H9 (cell line): Measurements from ENCODE around the gene INTS4. TPM values are rescaled to one million over a fixed set of nuclear protein-coding genes. Genes with fewer than 3 reads are reported as not detected.

Experiments
- DNase-seq: peaks from one replicate; pipeline ENCODE4 v3.0.0-alpha.2; 2017
- H2AFZ ChIP-seq: one replicate; pipeline ENCODE4 v1.6.1; 2013; ENCODE audit warnings: mild to moderate bottlenecking, low read length, control low read depth, moderate library complexity
- H2AK5ac ChIP-seq: 2 replicates; pipeline ENCODE4 v1.6.1; 2013; ENCODE audit warnings: low read length, control low read depth, mixed read lengths; ENCODE audit not compliant: insufficient read length
- H2BK120ac ChIP-seq: one replicate; pipeline ENCODE4 v1.6.1; 2013; ENCODE audit warnings: low read depth, mild to moderate bottlenecking, low read length, control low read depth, inconsistent platforms; ENCODE audit not compliant: poor library complexity, severe bottlenecking
- H2BK12ac ChIP-seq: 2 replicates; pipeline ENCODE4 v1.6.1; 2013; ENCODE audit warnings: low read length, control low read depth, mixed read lengths, low read depth; ENCODE audit not compliant: insufficient read length
- H2BK15ac ChIP-seq: 2 replicates; pipeline ENCODE4 v1.6.1; 2013; ENCODE audit warnings: low read depth, low read length, control low read depth
- H2BK20ac ChIP-seq: one replicate; pipeline ENCODE4 v1.6.1; 2013; ENCODE audit warnings: low read depth, mild to moderate bottlenecking, low read length, control low read depth, inconsistent platforms; ENCODE audit not compliant: poor library complexity, severe bottlenecking
- H2BK5ac ChIP-seq: 2 replicates; pipeline ENCODE4 v1.6.1; 2013; ENCODE audit warnings: low read length, control low read depth, mixed read lengths; ENCODE audit not compliant: insufficient read length
- H3K14ac ChIP-seq: 2 replicates; pipeline ENCODE4 v1.6.1; 2013; ENCODE audit warnings: low read length, control low read depth; ENCODE audit not compliant: insufficient read depth
- H3K18ac ChIP-seq: 2 replicates; pipeline ENCODE4 v1.6.1; 2013; ENCODE audit warnings: low read depth, mild to moderate bottlenecking, mixed read lengths, low read length, control low read depth; ENCODE audit not compliant: insufficient read length
- H3K23ac ChIP-seq: 2 replicates; pipeline ENCODE4 v1.6.1; 2013; ENCODE audit warnings: low read length, control low read depth, mixed read lengths, low read depth; ENCODE audit not compliant: insufficient read length
- H3K23me2 ChIP-seq: 2 replicates; pipeline ENCODE4 v1.6.1; 2013; ENCODE audit warnings: low read depth, mild to moderate bottlenecking, mixed read lengths, low read length, control low read depth; ENCODE audit not compliant: insufficient read length, poor library complexity, severe bottlenecking
- H3K27ac ChIP-seq: 2 replicates; pipeline ENCODE4 v1.5.1; 2013; ENCODE audit warnings: low read length, control low read depth, mixed read lengths, low read depth; ENCODE audit not compliant: insufficient read length
- H3K27me3 ChIP-seq: 2 replicates; pipeline ENCODE4 v1.6.1; 2013; ENCODE audit warnings: low read length, control low read depth, inconsistent platforms; ENCODE audit not compliant: insufficient read depth
- H3K4ac ChIP-seq: 2 replicates; pipeline ENCODE4 v1.6.1; 2013; ENCODE audit warnings: low read depth, mild to moderate bottlenecking, control low read depth, inconsistent platforms, low read length, moderate library complexity
- H3K4me1 ChIP-seq: 2 replicates; pipeline ENCODE4 v1.6.1; 2013; ENCODE audit warnings: low read length, control low read depth, inconsistent platforms; ENCODE audit not compliant: insufficient read depth
- H3K4me2 ChIP-seq: 2 replicates; pipeline ENCODE4 v1.6.1; 2013; ENCODE audit warnings: low read length, control low read depth, mixed read lengths; ENCODE audit not compliant: insufficient read length, insufficient read depth
- H3K56ac ChIP-seq: 2 replicates; pipeline ENCODE4 v1.6.1; 2013; ENCODE audit warnings: low read depth, mild to moderate bottlenecking, mixed read lengths, low read length, control low read depth; ENCODE audit not compliant: insufficient read length
- H3K79me1 ChIP-seq: 2 replicates; pipeline ENCODE4 v1.6.1; 2013; ENCODE audit warnings: low read depth, mild to moderate bottlenecking, moderate library complexity, low read length, control low read depth, inconsistent platforms; ENCODE audit not compliant: insufficient read depth, poor library complexity, severe bottlenecking
- H3K79me2 ChIP-seq: 2 replicates; pipeline ENCODE4 v1.6.1; 2013; ENCODE audit warnings: low read length, control low read depth, inconsistent platforms; ENCODE audit not compliant: insufficient read depth
- H3K9ac ChIP-seq: 2 replicates; pipeline ENCODE4 v1.6.1; 2013; ENCODE audit warnings: low read length, control low read depth, mixed read lengths; ENCODE audit not compliant: insufficient read length; ENCODE audit errors: extremely low read depth
- H3K9me3 ChIP-seq: one replicate; pipeline ENCODE4 v1.6.1; 2013; ENCODE audit warnings: low read depth, low read length, inconsistent platforms; ENCODE audit not compliant: control insufficient read depth
- H3T11ph ChIP-seq: one replicate; pipeline ENCODE4 v1.6.1; 2013; ENCODE audit warnings: mild to moderate bottlenecking, low read length, control low read depth, inconsistent platforms
- H4K20me1 ChIP-seq: one replicate; pipeline ENCODE4 v1.6.1; 2013; ENCODE audit not compliant: control insufficient read depth, insufficient read length, insufficient read depth
- H4K5ac ChIP-seq: 2 replicates; pipeline ENCODE4 v1.6.1; 2013; ENCODE audit warnings: low read depth, mild to moderate bottlenecking, mixed read lengths, low read length, control low read depth; ENCODE audit not compliant: insufficient read length
- H4K8ac ChIP-seq: replicated peaks from 2 replicates; pipeline ENCODE4 v1.6.1; 2013; ENCODE audit warnings: low read length, control low read depth, mixed read lengths, low read depth; ENCODE audit not compliant: insufficient read length
- H4K91ac ChIP-seq: 2 replicates; pipeline ENCODE4 v1.6.1; 2013; ENCODE audit warnings: low read depth, mild to moderate bottlenecking, moderate library complexity, mixed read lengths, low read length, control low read depth; ENCODE audit not compliant: insufficient read length
- H3K27ac Mint-ChIP-seq, 3 experiments: 2 replicates in 2 of 3; 3 replicates in 1 of 3; pipeline ENCODE4 v1.8.0; 2020 to 2021; ENCODE audit warnings: mixed read lengths in 3 of 3, mild to moderate bottlenecking in 1 of 3, moderate library complexity in 1 of 3
- H3K27me3 Mint-ChIP-seq: 2 replicates; pipeline ENCODE4 v1.8.0; 2021; ENCODE audit warnings: low read depth, mild to moderate bottlenecking, moderate library complexity, mixed read lengths
- H3K36me3 Mint-ChIP-seq, 3 experiments: 2 replicates in 2 of 3; 3 replicates in 1 of 3; pipeline ENCODE4 v1.8.0; 2020 to 2021; ENCODE audit warnings: low read depth in 3 of 3, mixed read lengths in 3 of 3; ENCODE audit not compliant: insufficient read depth in 1 of 3
- H3K4me1 Mint-ChIP-seq, 2 experiments: 2 replicates each; pipeline ENCODE4 v1.8.0; 2020; ENCODE audit warnings: mixed read lengths in 2 of 2
- H3K4me3 Mint-ChIP-seq, 2 experiments: 2 replicates in 1 of 2; 3 replicates in 1 of 2; pipeline ENCODE4 v1.8.0; 2020 to 2021; ENCODE audit warnings: mild to moderate bottlenecking in 2 of 2, mixed read lengths in 2 of 2, moderate library complexity in 1 of 2
- H3K9me3 Mint-ChIP-seq, 2 experiments: 2 replicates in 1 of 2; 3 replicates in 1 of 2; pipeline ENCODE4 v1.8.0; 2020; ENCODE audit warnings: mild to moderate bottlenecking in 2 of 2, mixed read lengths in 2 of 2, moderate library complexity in 1 of 2
- CTCF ChIP-seq: fragments of 200-600 bp; sonication (generic); conservative IDR thresholded peaks from 3 replicates; pipeline ENCODE4 v1.8.0; 2021; ENCODE audit warnings: antibody characterized with exemption, mild to moderate bottlenecking
- WGBS: extraction: QIAGEN DNeasy Blood & Tissue Kit; methylation state at CpG from one replicate; pipeline ENCODE4 v1.1.7; 2013; ENCODE audit warnings: missing lambda C conversion rate, low lambda C conversion rate, mixed read lengths; ENCODE audit not compliant: insufficient read length; ENCODE audit errors: extremely low coverage; 5-methylcytosine and 5-hydroxymethylcytosine counted together
- total RNA-seq: library from RNA; stranded (reverse); gene quantifications from 2 replicates; pipeline ENCODE4 v1.2.1, GENCODE V29; 2021

Gene INTS4
- total RNA-seq, 1 experiment from 2014 or later, result 38.6 TPM

- H2AK5ac ChIP-seq, result no peak overlapping the region
- H3T11ph ChIP-seq, result no peak overlapping the region
- H3K9me3 ChIP-seq, result no peaks in the 10 kb centered on the region
- Mint-ChIP-seq H3K9me3 (no peaks in the 10 kb centered on the region), H3K27ac (no peak overlapping the region), H3K4me3 (no peak overlapping the region), H3K36me3 (peaks cover 5 to 17% (median 12%) of the 10 kb centered on the region in 3 experiments; a peak in 5 of 7 replicates), H3K4me1 (peaks cover 14 to 16% of the 10 kb centered on the region in 2 experiments), H3K27me3 (no peaks in the 10 kb centered on the region)
- H4K8ac ChIP-seq, result no peak overlapping the region
- H3K4ac ChIP-seq, result no peak overlapping the region
- H2BK5ac ChIP-seq, result no peak overlapping the region
- no peak overlapping the region for H3K56ac ChIP-seq
- no peaks in the 10 kb centered on the region for H3K23me2 ChIP-seq
- no peak overlapping the region for H2BK120ac ChIP-seq
- no peak overlapping the region for H4K91ac ChIP-seq
- H3K27me3 ChIP-seq, result no peaks in the 10 kb centered on the region
- H3K79me1 ChIP-seq, result no peaks in the 10 kb centered on the region
- no peak for DNase-seq
- H2BK15ac ChIP-seq, result no peak overlapping the region
- no peak overlapping the region for H2BK20ac ChIP-seq
- H2AFZ ChIP-seq, result no peak overlapping the region
- no peaks in the 10 kb centered on the region for H4K20me1 ChIP-seq
- H3K4me1 ChIP-seq, result peaks cover 2% of the 10 kb centered on the region; the same call in 1 of the 2 replicates
- WGBS, result no CpG with 5 or more reads among the region's 1 CpG
- H3K27ac ChIP-seq, result no peak overlapping the region
- no peak overlapping the region for H3K4me2 ChIP-seq
- no peak overlapping the region for H4K5ac ChIP-seq
- H2BK12ac ChIP-seq, result no peak overlapping the region
- TF ChIP-seq CTCF, result no peak
- H3K79me2 ChIP-seq, result no peaks in the 10 kb centered on the region
- no peak overlapping the region for H3K14ac ChIP-seq
- no peak overlapping the region for H3K23ac ChIP-seq
- H3K18ac ChIP-seq, result no peak overlapping the region
- H3K9ac ChIP-seq, result no peak overlapping the region
Observed at GRCh38 chr11:77873345-77873744, 121.1 kb downstream of the INTS4 start.
